ENCODE data around the gene DCAF4L1.

Gene DCAF4L1

DNA sequence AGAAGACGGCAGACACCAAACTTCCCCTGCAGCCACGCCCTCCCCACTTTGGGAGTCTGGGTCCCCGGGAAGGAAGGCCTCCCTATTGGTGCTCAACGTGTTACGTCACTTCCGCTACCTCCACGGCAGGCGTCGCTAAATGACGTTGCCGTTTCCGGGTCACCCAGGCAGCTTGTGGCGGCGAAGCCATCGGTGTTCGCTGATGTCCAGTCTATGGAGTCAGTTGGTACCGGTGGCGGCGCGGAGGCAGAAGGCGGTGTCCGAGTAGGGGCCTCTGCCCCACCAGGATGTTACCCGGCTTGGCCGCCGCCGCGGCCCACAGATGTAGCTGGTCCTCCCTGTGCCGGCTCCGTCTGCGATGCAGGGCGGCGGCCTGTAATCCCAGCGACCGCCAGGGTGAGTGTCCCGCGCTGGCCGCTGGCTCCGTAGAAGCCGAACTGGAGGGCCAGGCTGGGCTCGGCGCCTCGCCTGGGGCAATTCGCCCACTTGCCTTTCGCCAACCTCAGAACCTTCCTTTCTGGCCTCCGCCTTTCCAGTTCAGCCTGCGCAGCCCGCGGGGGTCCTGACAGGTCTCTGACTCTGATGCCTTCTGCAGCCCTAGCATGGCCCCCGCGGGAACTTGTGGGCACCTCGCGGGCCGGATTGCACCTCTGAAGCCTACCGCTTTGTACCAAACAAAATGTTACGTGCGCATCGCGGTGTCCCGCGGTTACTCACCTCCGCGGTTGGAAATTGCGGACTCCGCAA, 9.0 kb downstream of the DCAF4L1 start, which contains the start of gene SLC30A9:
Gene SLC30A9 (plus strand): TSS at position 166 of the 747 bp plus-strand sequence. CDS start 122 bp downstream, at position 288.
- peak; percentile 83 for DNase-seq (ENCODE audit: low read depth)

GRCh38 chr4:41991916-41992767, 10.6 kb downstream of the DCAF4L1 start:
- no peak for DNase-seq (ENCODE audit: low read depth)

- no peak for DNase-seq (ENCODE audit: low read depth)
These were observed 11.7 kb downstream of the DCAF4L1 start for GRCh38 chr4:41992967-41993857.

GRCh38 chr4:41994461-41994985, 13.0 kb downstream of the DCAF4L1 start:
- no peak for DNase-seq (ENCODE audit: low read depth)

DNA sequence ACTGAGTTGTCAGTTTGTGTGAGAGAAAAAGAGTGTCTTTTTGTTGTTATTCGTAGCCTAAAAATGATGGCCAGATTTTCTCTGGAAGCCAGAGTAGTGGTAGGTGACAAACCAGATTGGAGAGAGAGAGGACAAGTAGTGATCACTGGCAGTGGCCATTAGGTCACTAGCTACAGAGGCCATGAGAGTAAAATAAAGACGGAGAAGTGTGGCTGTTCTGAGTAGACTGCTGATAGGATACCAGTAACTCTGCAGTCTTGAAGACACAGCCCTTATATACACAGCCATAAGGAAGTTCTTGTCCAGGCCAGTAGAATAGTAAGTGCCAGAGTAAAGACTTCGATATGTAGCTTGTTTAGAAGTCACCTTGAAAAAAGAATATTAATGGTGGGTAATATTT, 16.5 kb downstream of the DCAF4L1 start:
- no peak for DNase-seq (ENCODE audit: low read depth)

GRCh38 chr4:41999321-41999720, 17.8 kb downstream of the DCAF4L1 start:
- DNase-seq (ENCODE audit: low read depth): no peak

DNA sequence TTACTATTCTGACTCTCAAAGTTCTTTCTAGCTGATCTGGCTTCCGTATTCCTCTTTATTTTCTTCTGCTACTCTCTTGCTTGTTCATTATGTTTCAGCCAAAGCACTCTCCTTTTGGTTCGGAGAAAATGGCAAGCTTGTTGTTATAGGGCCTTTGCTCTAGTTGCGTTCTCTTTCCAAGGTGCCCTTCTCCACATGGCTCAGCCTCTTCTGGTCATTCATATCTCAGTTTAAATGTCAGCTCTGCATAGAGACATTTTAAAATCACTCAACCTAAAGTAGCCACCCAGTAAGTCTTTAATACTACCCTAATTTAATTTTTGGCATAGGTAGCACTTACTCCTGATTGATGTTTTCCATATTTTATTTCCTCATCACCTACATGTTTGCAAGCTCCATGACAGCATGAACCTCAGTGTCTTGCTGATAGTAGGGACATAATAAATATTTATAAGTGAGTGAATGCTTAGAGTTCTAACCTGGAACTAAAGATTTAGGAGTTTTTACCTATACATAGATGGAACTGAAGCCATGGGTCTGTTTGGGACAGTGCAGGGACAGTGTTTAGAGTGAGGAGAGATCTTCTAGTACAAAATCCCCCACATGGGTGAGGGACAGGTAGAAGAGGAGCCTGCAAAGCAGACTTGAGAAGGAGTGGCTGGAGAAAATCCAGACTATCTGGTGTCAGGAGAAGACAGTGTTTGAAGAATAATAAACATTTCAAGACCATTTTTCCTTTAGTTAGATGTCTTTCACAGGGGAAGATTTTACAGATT, 26.6 kb downstream of the DCAF4L1 start:
- no peak for DNase-seq (ENCODE audit: low read depth)

GRCh38 chr4:42015438-42015837, 33.9 kb downstream of the DCAF4L1 start:
- no peak for DNase-seq (ENCODE audit: low read depth)

DNA sequence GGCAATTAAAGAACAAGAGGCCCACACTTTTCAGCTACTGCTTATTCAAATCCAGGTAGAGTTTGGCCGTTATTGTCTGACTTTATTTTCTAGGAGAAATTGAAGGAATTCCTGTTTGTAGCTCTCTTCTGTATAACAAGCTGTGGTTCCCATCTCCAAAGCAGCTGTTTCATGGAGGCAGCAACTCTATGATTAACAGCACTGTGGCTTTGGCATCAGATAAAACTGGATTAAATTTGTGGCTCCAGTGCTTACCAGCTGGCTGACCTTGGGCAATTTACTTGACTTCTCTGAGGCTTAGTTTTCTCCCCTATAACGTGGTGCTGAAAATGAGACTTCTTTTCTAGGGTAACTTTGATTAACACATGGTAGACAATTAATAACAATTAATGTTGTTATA, 36.9 kb downstream of the DCAF4L1 start:
- DNase-seq (ENCODE audit: low read depth): no peak

All from stimulated activated CD8-positive, alpha-beta memory T cell treated with anti-CD3 and anti-CD28 coated beads, Interleukin-12 subunit alpha, Interleukin-12 subunit beta, amount 100 ng/mL, for 4 hours (primary cell).